Measurements from ENCODE around the gene MAP6D1.

The MAP6D1 gene

DNA sequence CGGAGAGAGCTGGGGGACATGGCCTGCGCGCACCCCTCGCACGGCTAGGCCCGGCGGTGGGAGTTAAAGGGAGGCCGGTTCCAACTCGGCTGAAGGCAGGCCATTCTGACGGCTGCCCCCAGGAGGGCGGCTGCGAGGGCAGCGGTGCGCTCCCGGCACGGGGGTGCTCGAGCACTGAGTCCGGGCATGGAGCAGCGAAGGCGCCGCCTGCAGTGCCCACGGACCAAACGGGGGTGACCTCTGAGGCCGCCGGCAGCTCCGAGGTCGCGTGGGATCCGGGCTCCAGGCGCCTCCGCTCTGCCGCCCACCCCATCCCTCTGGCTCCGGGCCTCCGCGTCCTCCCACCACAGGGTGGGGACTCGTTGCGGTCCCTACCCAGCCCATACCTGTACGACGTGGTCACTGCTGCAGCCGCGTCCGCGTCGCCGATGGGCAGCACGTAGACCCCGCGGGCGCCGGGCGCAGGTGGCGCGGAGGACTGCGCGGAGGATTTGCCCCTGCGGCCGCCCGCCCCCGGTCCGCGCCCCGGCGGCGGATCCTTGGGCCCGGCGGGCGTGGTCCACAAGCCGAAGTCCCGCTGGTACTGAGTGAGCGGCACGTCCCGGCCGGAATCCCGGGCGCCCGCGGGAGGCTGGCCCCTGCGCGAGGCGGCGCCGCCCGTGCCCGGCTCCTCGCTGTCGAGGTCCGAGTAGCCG is 469 bp downstream of the MAP6D1 start:
- H3K4me3 ChIP-seq (ENCODE audit: low read length), result peak overlapping the region; percentile 63
- DNase-seq (ENCODE audit: low read depth), result no peak
- TF ChIP-seq, protein P1, sequence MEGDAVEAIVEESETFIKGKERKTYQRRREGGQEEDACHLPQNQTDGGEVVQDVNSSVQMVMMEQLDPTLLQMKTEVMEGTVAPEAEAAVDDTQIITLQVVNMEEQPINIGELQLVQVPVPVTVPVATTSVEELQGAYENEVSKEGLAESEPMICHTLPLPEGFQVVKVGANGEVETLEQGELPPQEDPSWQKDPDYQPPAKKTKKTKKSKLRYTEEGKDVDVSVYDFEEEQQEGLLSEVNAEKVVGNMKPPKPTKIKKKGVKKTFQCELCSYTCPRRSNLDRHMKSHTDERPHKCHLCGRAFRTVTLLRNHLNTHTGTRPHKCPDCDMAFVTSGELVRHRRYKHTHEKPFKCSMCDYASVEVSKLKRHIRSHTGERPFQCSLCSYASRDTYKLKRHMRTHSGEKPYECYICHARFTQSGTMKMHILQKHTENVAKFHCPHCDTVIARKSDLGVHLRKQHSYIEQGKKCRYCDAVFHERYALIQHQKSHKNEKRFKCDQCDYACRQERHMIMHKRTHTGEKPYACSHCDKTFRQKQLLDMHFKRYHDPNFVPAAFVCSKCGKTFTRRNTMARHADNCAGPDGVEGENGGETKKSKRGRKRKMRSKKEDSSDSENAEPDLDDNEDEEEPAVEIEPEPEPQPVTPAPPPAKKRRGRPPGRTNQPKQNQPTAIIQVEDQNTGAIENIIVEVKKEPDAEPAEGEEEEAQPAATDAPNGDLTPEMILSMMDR (conservative IDR thresholded peaks at IDR 0.05; ENCODE audit: low read depth, low read length), result no peak

DNA sequence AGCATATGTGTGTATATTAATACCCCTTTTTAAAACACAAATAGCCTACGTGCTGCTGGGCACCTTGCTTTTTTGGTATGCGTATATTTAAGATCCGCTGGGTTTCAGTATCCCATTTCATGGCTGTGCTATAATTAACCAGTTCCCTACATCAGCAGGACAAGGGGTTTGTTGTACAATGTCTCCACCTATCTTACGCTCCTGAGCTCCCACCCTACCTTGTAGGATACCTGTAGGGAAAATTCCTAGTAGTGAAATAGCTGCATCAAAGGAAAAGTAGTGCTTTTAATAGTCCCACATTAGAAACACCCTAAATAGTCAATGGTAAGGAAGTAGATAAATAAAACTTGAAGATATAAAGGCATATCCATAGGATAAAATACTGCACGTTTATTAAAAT is 1.4 kb downstream of the MAP6D1 start:
- peak overlapping the region; percentile 63 for H3K4me3 ChIP-seq (ENCODE audit: low read length)
- TF ChIP-seq, protein P1 (conservative IDR thresholded peaks at IDR 0.05; ENCODE audit: low read depth, low read length), result no peak
- no peak for DNase-seq (ENCODE audit: low read depth)

DNA sequence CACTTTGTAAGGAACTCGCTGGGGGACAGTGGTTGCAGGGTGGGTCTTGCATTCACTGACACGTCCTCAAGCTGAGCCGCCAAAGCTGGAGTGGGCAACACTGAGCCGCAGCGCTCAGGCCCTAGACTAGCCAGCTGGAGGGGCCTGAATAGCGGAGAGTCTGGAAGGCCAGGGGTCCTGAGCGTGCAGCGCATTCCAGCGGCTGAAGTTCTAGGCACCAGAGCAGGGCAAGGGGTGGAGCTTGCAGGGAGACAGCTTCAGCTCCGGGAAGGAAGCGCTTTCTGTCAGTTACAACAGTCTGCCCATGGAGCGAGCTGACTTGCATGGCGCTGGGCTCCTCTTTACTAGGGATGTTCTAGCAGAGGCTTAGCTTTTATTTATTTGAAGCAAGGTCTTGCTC is 2.7 kb downstream of the MAP6D1 start:
- TF ChIP-seq, protein P1 (conservative IDR thresholded peaks at IDR 0.05; ENCODE audit: low read depth, low read length), result no peak
- H3K4me3 ChIP-seq (ENCODE audit: low read length), result no peak overlapping the region
- no peak for DNase-seq (ENCODE audit: low read depth)

DNA sequence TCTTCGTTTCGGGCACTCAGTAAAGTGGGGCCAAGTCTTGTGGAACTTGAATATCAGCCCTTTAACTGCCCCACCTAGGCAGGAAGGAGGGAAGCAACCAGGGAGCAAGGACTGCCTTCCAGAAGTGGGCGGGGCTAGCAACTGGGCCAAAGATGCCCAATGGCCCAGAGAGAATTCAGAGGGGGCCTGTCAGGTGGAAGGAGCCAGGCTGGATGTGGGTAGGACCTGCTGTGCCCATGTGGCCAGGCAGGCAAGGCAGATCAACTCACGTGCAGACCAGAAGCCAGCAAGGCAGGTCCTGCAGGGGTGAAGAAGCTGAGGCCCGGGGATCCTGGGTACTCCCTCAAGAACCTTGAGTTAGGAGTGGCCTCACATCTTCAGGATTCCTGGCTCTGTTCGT is 5.5 kb downstream of the MAP6D1 start:
- TF ChIP-seq, protein P1 (conservative IDR thresholded peaks at IDR 0.05; ENCODE audit: low read depth, low read length), result no peak

DNA sequence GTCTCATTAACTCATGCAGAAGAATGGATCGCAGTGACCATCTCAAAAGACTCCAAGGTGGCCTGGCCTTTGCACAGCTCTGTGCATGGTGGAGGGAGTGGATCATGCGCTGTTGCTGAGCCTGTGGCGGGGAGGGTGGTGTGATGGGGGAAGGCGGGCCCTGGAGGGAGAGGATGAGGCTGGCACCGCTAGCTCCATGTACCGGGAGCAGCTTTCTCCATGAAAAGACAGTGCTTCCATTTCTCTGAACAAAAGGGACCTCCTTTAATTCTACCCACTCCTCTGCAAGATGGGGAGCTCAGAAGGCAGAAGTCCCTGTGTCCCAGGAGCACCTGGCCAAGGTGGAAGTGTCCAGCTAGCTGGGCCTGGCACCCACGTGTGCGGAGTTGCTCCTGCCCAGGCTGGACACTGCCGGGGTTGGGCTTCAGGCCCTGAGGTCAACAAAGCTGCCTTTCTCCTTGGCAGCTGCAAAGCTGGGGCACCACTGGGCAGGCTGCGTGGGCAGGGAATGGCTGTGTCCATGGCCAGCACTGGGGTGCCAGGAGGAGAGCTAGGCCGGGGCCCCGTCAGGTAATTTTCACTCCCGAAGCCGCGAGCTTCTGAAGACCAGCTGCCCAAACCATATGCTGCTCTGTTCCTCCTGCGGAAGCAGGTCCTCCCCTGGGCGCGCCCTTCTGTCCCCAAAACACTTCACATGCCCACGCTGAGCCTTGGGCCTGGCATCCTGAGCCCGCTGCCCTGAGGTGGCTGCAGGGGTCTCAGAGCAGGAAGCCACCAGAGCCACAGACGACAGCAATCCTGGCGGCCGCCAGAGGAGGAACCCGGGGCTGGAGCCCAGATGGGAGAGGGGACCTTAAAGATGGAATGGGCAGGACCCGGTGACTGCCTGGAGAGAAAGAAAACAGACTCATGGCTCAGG is 6.4 kb downstream of the MAP6D1 start:
- no peak overlapping the region for H3K4me3 ChIP-seq (ENCODE audit: low read length)
- TF ChIP-seq, protein P1 (conservative IDR thresholded peaks at IDR 0.05; ENCODE audit: low read depth, low read length), result no peak
- DNase-seq (ENCODE audit: low read depth), result no peak

More for the DNA sequence above, 5.5 kb downstream of the MAP6D1 start:
- no peak for DNase-seq (ENCODE audit: low read depth)
- no peak overlapping the region for H3K4me3 ChIP-seq (ENCODE audit: low read length)

DNA sequence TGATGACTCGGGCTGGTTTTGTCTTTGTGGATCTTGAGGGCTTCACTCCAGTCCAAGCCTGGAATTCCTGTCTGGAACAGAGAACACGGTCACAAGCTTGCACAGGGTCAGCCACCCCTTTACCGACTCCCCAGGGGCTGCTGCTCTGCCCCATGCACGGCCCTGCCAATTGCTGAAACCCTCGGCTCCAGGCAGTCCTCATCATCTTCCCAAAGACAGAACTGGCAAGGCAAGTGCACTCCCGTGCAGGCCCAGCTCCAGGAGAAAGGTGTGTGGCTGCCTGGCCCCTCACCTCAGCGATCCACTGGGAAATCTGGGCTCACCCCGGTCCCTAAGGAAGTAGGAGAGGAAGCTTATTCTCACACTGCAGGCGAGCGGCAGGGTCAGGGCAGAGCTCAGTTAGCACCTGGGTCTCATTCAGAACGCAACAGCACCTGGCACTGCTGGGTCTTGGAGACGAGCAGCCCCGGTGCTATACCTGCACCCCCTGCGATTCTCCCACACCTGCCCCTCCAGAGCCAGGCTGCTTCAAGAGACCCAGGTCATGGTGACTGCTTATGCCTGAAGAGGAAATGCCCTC is 7.2 kb downstream of the MAP6D1 start:
- H3K4me3 ChIP-seq (ENCODE audit: low read length), result no peak overlapping the region
- DNase-seq (ENCODE audit: low read depth), result no peak
- TF ChIP-seq, protein P1 (conservative IDR thresholded peaks at IDR 0.05; ENCODE audit: low read depth, low read length), result no peak

Data from retinal pigment epithelial cell (primary cell).